Endothelial cell of umbilical vein (primary cell): ENCODE results near the gene BTAF1. TPM values are rescaled to one million over a fixed set of nuclear protein-coding genes. Genes with fewer than 3 reads are reported as not detected.
A peak's percentile ranks its signal among the peaks of the same experiment; 100 is the strongest.

Source experiments
- BruUV-seq: library from RNA; stranded (reverse); fragments of 400-500 nt; replicated peaks from 2 replicates; lab custom pipeline; 2021; lab: Mats Ljungman, UMichigan
- CTCF ChIA-PET: fragments of 300-600, 350-600 bp; sonication (Branson Sonifier 250); formaldehyde crosslinking; loops from one replicate; lab custom pipeline; 2021; ENCODE audit warnings: antibody characterized with exemption, inconsistent platforms; lab: Charles Lee
- POLR2A ChIA-PET: fragments of 300-600, 350-600 bp; sonication (Branson Sonifier 250); formaldehyde crosslinking; loops from one replicate; lab custom pipeline; 2021; ENCODE audit warnings: antibody characterized with exemption, inconsistent platforms; lab: Charles Lee
- DNase-seq: peaks from one replicate; pipeline ENCODE4 v3.0.0-alpha.2; 2011; ENCODE audit warnings: low read depth, low spot score
- FAIRE-seq: peaks from 2 replicates; lab custom pipeline; 2011; peaks lifted over from hg19 to GRCh38; lab: Jason Lieb, UNC
- H2AFZ ChIP-seq: 2 replicates; pipeline ENCODE4 v1.6.0; 2012; ENCODE audit warnings: low read depth, low read length, control low read depth, inconsistent platforms
- H3K27ac ChIP-seq: 2 replicates; pipeline ENCODE4 v1.5.1; 2011; ENCODE audit warnings: low read depth, mild to moderate bottlenecking, control low read depth, low read length, moderate library complexity; ENCODE audit not compliant: insufficient read depth
- H3K27me3 ChIP-seq, 2 experiments: 2 replicates each; pipeline versions ENCODE4 v1.6.0 to v1.6.1; 2011; ENCODE audit warnings: low read length in 2 of 2, mixed read lengths in 1 of 2; ENCODE audit not compliant: control insufficient read depth in 2 of 2, insufficient read depth in 2 of 2
- H3K36me3 ChIP-seq, 2 experiments: 2 replicates in 1 of 2; 3 replicates in 1 of 2; pipeline ENCODE4 v1.5.1; 2011; ENCODE audit warnings: low read length in 2 of 2, mild to moderate bottlenecking in 1 of 2, moderate library complexity in 1 of 2; ENCODE audit not compliant: control insufficient read depth in 2 of 2, insufficient read depth in 2 of 2; ENCODE audit errors: extremely low read depth in 1 of 2
- H3K4me1 ChIP-seq: 3 replicates; pipeline ENCODE4 v1.5.1; 2011; ENCODE audit warnings: mild to moderate bottlenecking, low read length; ENCODE audit not compliant: control insufficient read depth, insufficient read depth; ENCODE audit errors: extremely low read depth
- H3K4me2 ChIP-seq: 2 replicates; pipeline ENCODE4 v1.6.1; 2011; ENCODE audit warnings: low read length, control low read depth, mixed read lengths; ENCODE audit not compliant: insufficient read depth
- H3K4me3 ChIP-seq, 3 experiments: fragments of 200-600 bp in 1 of 3; sonication (generic), shearing (Covaris generic) in 1 of 3; replicated peaks in 1 of 3; 2 replicates each; pipeline ENCODE4 v1.5.1; 2011 to 2016; ENCODE audit warnings: control low read depth in 3 of 3, low read length in 3 of 3, mild to moderate bottlenecking in 2 of 3, inconsistent platforms in 1 of 3, low read depth in 1 of 3, moderate library complexity in 1 of 3; ENCODE audit not compliant: insufficient read depth in 1 of 3
- H3K79me2 ChIP-seq: 2 replicates; pipeline ENCODE4 v1.6.0; 2012; ENCODE audit warnings: low read length, inconsistent platforms; ENCODE audit not compliant: control insufficient read depth, insufficient read depth
- H3K9ac ChIP-seq: replicated peaks from 2 replicates; pipeline ENCODE3; 2011; ENCODE audit warnings: low read length, control low read depth; ENCODE audit not compliant: insufficient read depth; ENCODE audit errors: extremely low read depth
- H3K9me1 ChIP-seq: replicated peaks from 3 replicates; pipeline ENCODE4 v1.6.0; 2011; ENCODE audit warnings: mild to moderate bottlenecking, low read length; ENCODE audit not compliant: control insufficient read depth, insufficient read depth; ENCODE audit errors: extremely low read depth
- H3K9me3 ChIP-seq: replicated peaks from 2 replicates; pipeline ENCODE4 v1.5.1; 2012; ENCODE audit warnings: low read length, inconsistent platforms; ENCODE audit not compliant: control insufficient read depth, insufficient read depth
- H4K20me1 ChIP-seq: replicated peaks from 2 replicates; pipeline ENCODE3; 2011; ENCODE audit warnings: mild to moderate bottlenecking, low read length; ENCODE audit not compliant: control insufficient read depth, insufficient read depth; ENCODE audit errors: extremely low read depth
- CTCF ChIP-seq, 2 donors: IDR thresholded peaks; 1 replicate in 1 of 2; 2 replicates in 1 of 2; pipeline ENCODE4 v1.5.1; 2011; ENCODE audit warnings: low read length in 2 of 2, mild to moderate bottlenecking in 2 of 2, moderate library complexity in 2 of 2, control low read depth in 1 of 2, inconsistent platforms in 1 of 2, low read depth in 1 of 2; ENCODE audit not compliant: insufficient read depth in 1 of 2; ENCODE audit errors: extremely low read depth in 1 of 2
- EZH2 ChIP-seq: IDR thresholded peaks from 2 replicates; pipeline ENCODE4 v1.6.1; 2012; ENCODE audit warnings: borderline replicate concordance, low read depth, mild to moderate bottlenecking, moderate library complexity, low read length, inconsistent platforms; ENCODE audit not compliant: severe bottlenecking
- FOS ChIP-seq: IDR thresholded peaks from 2 replicates; pipeline ENCODE4 v1.6.1; 2011; ENCODE audit warnings: mild to moderate bottlenecking, low read length, moderate library complexity, borderline replicate concordance; ENCODE audit not compliant: insufficient read depth
- GATA2 ChIP-seq: IDR thresholded peaks from 2 replicates; pipeline ENCODE4 v1.7.0; 2011; ENCODE audit warnings: low read depth, mild to moderate bottlenecking, moderate library complexity, mixed read lengths, low read length; ENCODE audit not compliant: insufficient read length, insufficient read depth
- JUN ChIP-seq: IDR thresholded peaks from 2 replicates; pipeline ENCODE4 v1.6.1; 2011; ENCODE audit warnings: borderline replicate concordance, low read depth; ENCODE audit not compliant: insufficient read length, insufficient read depth
- MAX ChIP-seq: IDR thresholded peaks from 2 replicates; pipeline ENCODE4 v1.6.1; 2011; ENCODE audit not compliant: insufficient read depth, insufficient read length
- MYC ChIP-seq: IDR thresholded peaks from one replicate; pipeline ENCODE4 v1.6.1; 2011; ENCODE audit warnings: mild to moderate bottlenecking, low read depth, low read length
- POLR2A ChIP-seq: IDR thresholded peaks from 2 replicates; pipeline ENCODE4 v1.6.1; 2012; ENCODE audit warnings: low read depth, mild to moderate bottlenecking, control low read depth, low read length
- POLR2AphosphoS5 ChIP-seq: IDR thresholded peaks from 2 replicates; pipeline ENCODE4 v1.6.1; 2012; ENCODE audit warnings: low read depth, mild to moderate bottlenecking, control low read depth, low read length, moderate library complexity; ENCODE audit not compliant: insufficient read depth
- dilution Hi-C: fragments of 300-500 bp; cut with MboI; formaldehyde crosslinking; loops from one replicate; pipeline ENCODE4 v1.15.0; 2019; ENCODE audit warnings: low sequenced_read_pairs; ENCODE audit not compliant: extremely low pct_ligation_motif_present
- intact Hi-C: fragments of 100-400 bp; cut with micrococcal nuclease; formaldehyde crosslinking; loops from one replicate; pipeline ENCODE4 v1.10.0; 2022
- polyA plus RNA-seq, 4 experiments: library from polyadenylated mRNA; depleted of rRNA in 3 of 4; stranded (reverse) in 3 of 4; unstranded in 1 of 4; fragments of >200 nt; gene quantifications; 2 replicates each; pipeline versions ENCODE4 v1.2.1 to v1.2.3, GENCODE V29; 2011 to 2012; ENCODE audit warnings: missing spikeins in 1 of 4
- total RNA-seq: library from RNA; stranded (reverse); gene quantifications from 2 replicates; pipeline ENCODE4 v1.2.3, GENCODE V29; 2021

Gene BTAF1
- total and polyA plus RNA-seq, 2 donors (not counting 3 experiments of a cell fraction or from before 2014, with no cell fraction given) = 9.9 to 23.1 TPM

DNA sequence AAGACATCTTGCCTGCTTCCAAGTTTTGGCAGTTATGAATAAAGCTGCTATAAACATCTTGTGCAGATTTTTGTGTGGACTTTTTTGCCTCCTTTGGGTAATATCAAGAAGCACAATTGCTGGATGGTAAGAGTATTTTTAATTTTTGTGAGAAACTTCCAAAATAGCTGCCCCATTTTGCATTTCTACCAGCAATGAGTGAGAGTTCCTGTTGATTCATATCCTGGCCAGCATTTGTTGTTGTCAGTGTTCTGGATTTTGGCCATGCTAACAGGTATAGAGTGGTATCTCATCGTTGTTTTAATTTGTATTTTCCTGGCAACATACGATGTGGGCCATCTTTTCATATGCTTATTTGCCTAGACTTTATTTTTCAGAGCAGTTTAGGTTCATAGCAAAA is 53.9 kb downstream of the BTAF1 start:
- POLR2A ChIA-PET = no interaction called here
- FAIRE-seq = peak; percentile 87

More for the DNA sequence above, 53.9 kb downstream of the BTAF1 start:
- CTCF ChIA-PET = no interaction called here
- no peaks in the 10 kb centered on the region for H3K79me2 ChIP-seq
- no peak overlapping the region for H2AFZ ChIP-seq
- no peak overlapping the region for H3K4me3 ChIP-seq
- BruUV-seq = no TSS peak
- peak overlapping the region; percentile 52 for H3K4me2 ChIP-seq
- no peak overlapping the region for H3K27ac ChIP-seq
- peaks cover 17% of the 10 kb centered on the region for H3K4me1 ChIP-seq
- DNase-seq = peak; percentile 33
- no peaks in the 10 kb centered on the region for H3K9me1 ChIP-seq
- dilution Hi-C loops (no loop called here), intact Hi-C loops (no loop called here)
- H3K9me3 ChIP-seq = no peaks in the 10 kb centered on the region
- peak; percentile 62 for TF ChIP-seq FOS
- TF ChIP-seq EZH2 = no peak
- TF ChIP-seq JUN = peak; percentile 39
- TF ChIP-seq CTCF (IDR thresholded peaks at IDR 0.05; ENCODE audit: extremely low read depth in 1 of 2, insufficient read depth in 1 of 2, low read depth in 1 of 2, low read length in 2 of 2) = no peak
- no peak for TF ChIP-seq POLR2A
- TF ChIP-seq GATA2 = no peak
- no peak for TF ChIP-seq MAX
- no peak for TF ChIP-seq MYC
- no peak for TF ChIP-seq POLR2AphosphoS5
- H3K9ac ChIP-seq = no peak overlapping the region
- peaks cover 2 to 6% of the 10 kb centered on the region in 2 experiments for H3K36me3 ChIP-seq
- no peaks in the 10 kb centered on the region for H3K27me3 ChIP-seq
- no peaks in the 10 kb centered on the region for H4K20me1 ChIP-seq
